Measurements from ENCODE around the gene NDUFS6. TPM values are rescaled to one million over a fixed set of nuclear protein-coding genes. Genes with fewer than 3 reads are reported as not detected.

Gene NDUFS6
- total RNA-seq, 1 donor from 2014 or later, result 37.6 TPM

GRCh38 chr5:1845696-1846095 is 44.5 kb downstream of the NDUFS6 start:
- H4K20me1 ChIP-seq (ENCODE audit: insufficient read depth, low read length), result no peaks in the 10 kb centered on the region
- Mint-ChIP-seq H3K9me3 (ENCODE audit: unreplicated experiment) (peaks cover 5% of the 10 kb centered on the region), H3K27ac (ENCODE audit: unreplicated experiment) (no peak overlapping the region), H3K36me3 (ENCODE audit: low read depth, unreplicated experiment) (no peaks in the 10 kb centered on the region), H3K27me3 (ENCODE audit: low read depth, unreplicated experiment) (peaks cover 42% of the 10 kb centered on the region), H3K4me1 (ENCODE audit: low read depth, unreplicated experiment) (no peaks in the 10 kb centered on the region), H3K4me3 (ENCODE audit: unreplicated experiment) (no peak overlapping the region)
- DNase-seq (ENCODE audit: low read depth) (no peak), FAIRE-seq (no peak)
- no peaks in the 10 kb centered on the region for H3K4me1 ChIP-seq (ENCODE audit: insufficient read depth, low read length)
- no peak overlapping the region for H3K27ac ChIP-seq (ENCODE audit: low read depth, low read length)
- H3K36me3 ChIP-seq (ENCODE audit: insufficient read depth, low read length), result no peaks in the 10 kb centered on the region
- no peaks in the 10 kb centered on the region for H3K9me3 ChIP-seq (ENCODE audit: insufficient read depth, low read depth, low read length)
- H3K27me3 ChIP-seq (ENCODE audit: insufficient read depth, low read length), result peaks cover 15% of the 10 kb centered on the region
- H3K4me2 ChIP-seq (ENCODE audit: low read length), result no peak overlapping the region
- TF ChIP-seq CTCF (IDR thresholded peaks at IDR 0.05; ENCODE audit: insufficient read depth, low read depth, low read length) (no peak), EZH2 (IDR thresholded peaks at IDR 0.05; ENCODE audit: insufficient read depth, low read length) (no peak)
- H3K9ac ChIP-seq (ENCODE audit: low read length), result no peak overlapping the region
- no peaks in the 10 kb centered on the region for H3K79me2 ChIP-seq (ENCODE audit: insufficient read depth, low read length)
- H2AFZ ChIP-seq (ENCODE audit: low read depth, low read length), result no peak overlapping the region
- no peak overlapping the region for H3K4me3 ChIP-seq (ENCODE audit: insufficient read depth, low read depth, low read length)

- no peaks in the 10 kb centered on the region for H4K20me1 ChIP-seq (ENCODE audit: insufficient read depth, low read length)
- peaks cover 48% of the 10 kb centered on the region for H3K27me3 Mint-ChIP-seq (ENCODE audit: low read depth, unreplicated experiment)
- no peaks in the 10 kb centered on the region for H3K36me3 Mint-ChIP-seq (ENCODE audit: low read depth, unreplicated experiment)
- H3K9ac ChIP-seq (ENCODE audit: low read length), result no peak overlapping the region
- no peaks in the 10 kb centered on the region for H3K9me3 ChIP-seq (ENCODE audit: insufficient read depth, low read depth, low read length)
- no peak overlapping the region for H2AFZ ChIP-seq (ENCODE audit: low read depth, low read length)
- no peaks in the 10 kb centered on the region for H3K4me1 ChIP-seq (ENCODE audit: insufficient read depth, low read length)
- no peaks in the 10 kb centered on the region for H3K79me2 ChIP-seq (ENCODE audit: insufficient read depth, low read length)
- no peak overlapping the region for H3K4me3 Mint-ChIP-seq (ENCODE audit: unreplicated experiment)
- H3K27ac ChIP-seq (ENCODE audit: low read depth, low read length), result no peak overlapping the region
- H3K4me2 ChIP-seq (ENCODE audit: low read length), result no peak overlapping the region
- H3K27ac Mint-ChIP-seq (ENCODE audit: unreplicated experiment), result no peak overlapping the region
- no peaks in the 10 kb centered on the region for H3K36me3 ChIP-seq (ENCODE audit: insufficient read depth, low read length)
- H3K9me3 Mint-ChIP-seq (ENCODE audit: unreplicated experiment), result peaks cover 5% of the 10 kb centered on the region
- H3K4me3 ChIP-seq (ENCODE audit: insufficient read depth, low read depth, low read length), result no peak overlapping the region
- DNase-seq (ENCODE audit: low read depth) (no peak), FAIRE-seq (no peak)
- TF ChIP-seq EZH2 (IDR thresholded peaks at IDR 0.05; ENCODE audit: insufficient read depth, low read length), result no peak
- TF ChIP-seq CTCF (IDR thresholded peaks at IDR 0.05; ENCODE audit: insufficient read depth, low read depth, low read length), result no peak
- H3K4me1 Mint-ChIP-seq (ENCODE audit: low read depth, unreplicated experiment), result no peaks in the 10 kb centered on the region
- peaks cover 23% of the 10 kb centered on the region for H3K27me3 ChIP-seq (ENCODE audit: insufficient read depth, low read length)
Observed at GRCh38 chr5:1846583-1846982, 45.4 kb downstream of the NDUFS6 start.

GRCh38 chr5:1847056-1847455 is 45.8 kb downstream of the NDUFS6 start:
- Histone ChIP-seq H3K4me2 (ENCODE audit: low read length) (no peak overlapping the region), H3K27me3 (ENCODE audit: insufficient read depth, low read length) (peaks cover 25% of the 10 kb centered on the region), H3K36me3 (ENCODE audit: insufficient read depth, low read length) (no peaks in the 10 kb centered on the region), H3K9me3 (ENCODE audit: insufficient read depth, low read depth, low read length) (no peaks in the 10 kb centered on the region), H3K4me1 (ENCODE audit: insufficient read depth, low read length) (no peaks in the 10 kb centered on the region), H2AFZ (ENCODE audit: low read depth, low read length) (no peak overlapping the region), H3K27ac (ENCODE audit: low read depth, low read length) (no peak overlapping the region), H3K4me3 (ENCODE audit: insufficient read depth, low read depth, low read length) (no peak overlapping the region), H3K79me2 (ENCODE audit: insufficient read depth, low read length) (no peaks in the 10 kb centered on the region), H4K20me1 (ENCODE audit: insufficient read depth, low read length) (no peaks in the 10 kb centered on the region), H3K9ac (ENCODE audit: low read length) (no peak overlapping the region)
- Mint-ChIP-seq H3K36me3 (ENCODE audit: low read depth, unreplicated experiment) (no peaks in the 10 kb centered on the region), H3K9me3 (ENCODE audit: unreplicated experiment) (peaks cover 5% of the 10 kb centered on the region), H3K4me1 (ENCODE audit: low read depth, unreplicated experiment) (no peaks in the 10 kb centered on the region), H3K27ac (ENCODE audit: unreplicated experiment) (no peak overlapping the region), H3K27me3 (ENCODE audit: low read depth, unreplicated experiment) (peaks cover 50% of the 10 kb centered on the region), H3K4me3 (ENCODE audit: unreplicated experiment) (no peak overlapping the region)
- DNase-seq (ENCODE audit: low read depth) (no peak), FAIRE-seq (no peak)
- TF ChIP-seq CTCF (IDR thresholded peaks at IDR 0.05; ENCODE audit: insufficient read depth, low read depth, low read length) (no peak), EZH2 (IDR thresholded peaks at IDR 0.05; ENCODE audit: insufficient read depth, low read length) (no peak)

Measured in astrocyte (in vitro differentiated cells and primary cell).